Mesendoderm (in vitro differentiated cells): ENCODE results near the gene SOD3.

Experiments used
- DNase-seq: peaks from one replicate; pipeline ENCODE4 v3.0.0; 2013
- H2AK5ac ChIP-seq: 2 replicates; pipeline ENCODE4 v1.6.1; 2013; ENCODE audit warnings: low read length, inconsistent platforms
- H2BK120ac ChIP-seq: 2 replicates; pipeline ENCODE4 v1.6.1; 2013; ENCODE audit warnings: low read depth, mild to moderate bottlenecking, low read length, moderate library complexity, mixed read lengths
- H2BK15ac ChIP-seq: replicated peaks from 2 replicates; pipeline ENCODE4 v1.6.1; 2013; ENCODE audit warnings: low read depth, mild to moderate bottlenecking, moderate library complexity
- H2BK5ac ChIP-seq: 2 replicates; pipeline ENCODE4 v1.6.1; 2013; ENCODE audit warnings: low read length, inconsistent platforms
- H3K18ac ChIP-seq: 2 replicates; pipeline ENCODE4 v1.6.1; 2013; ENCODE audit warnings: mild to moderate bottlenecking, low read length, mixed read lengths
- H3K23ac ChIP-seq: one replicate; pipeline ENCODE4 v1.6.1; 2013; ENCODE audit warnings: low read length
- H3K27ac ChIP-seq: 2 replicates; pipeline ENCODE4 v1.5.1; 2013; ENCODE audit warnings: low read depth, mild to moderate bottlenecking, inconsistent platforms, low read length, moderate library complexity
- H3K27me3 ChIP-seq: 2 replicates; pipeline ENCODE4 v1.6.1; 2013; ENCODE audit warnings: low read length, control low read depth, mild to moderate bottlenecking, inconsistent platforms; ENCODE audit not compliant: insufficient read depth, poor library complexity
- H3K36me3 ChIP-seq: 2 replicates; pipeline ENCODE4 v1.6.1; 2013; ENCODE audit warnings: low read length, inconsistent platforms; ENCODE audit not compliant: control insufficient read depth, insufficient read depth
- H3K4ac ChIP-seq: one replicate; pipeline ENCODE4 v1.6.1; 2013; ENCODE audit warnings: low read depth, mild to moderate bottlenecking, low read length, moderate library complexity
- H3K4me1 ChIP-seq: 2 replicates; pipeline ENCODE4 v1.6.1; 2013; ENCODE audit warnings: low read depth, low read length, inconsistent platforms; ENCODE audit not compliant: control insufficient read depth
- H3K4me2 ChIP-seq: 2 replicates; pipeline ENCODE4 v1.6.1; 2013; ENCODE audit warnings: low read length
- H3K4me3 ChIP-seq: 2 replicates; pipeline ENCODE4 v1.5.1; 2013; ENCODE audit warnings: mild to moderate bottlenecking, low read length
- H3K56ac ChIP-seq: one replicate; pipeline ENCODE4 v1.6.1; 2013; ENCODE audit warnings: low read length
- H3K79me1 ChIP-seq: 2 replicates; pipeline ENCODE4 v1.6.1; 2013; ENCODE audit warnings: low read length, inconsistent platforms
- H3K79me2 ChIP-seq: 2 replicates; pipeline ENCODE4 v1.6.1; 2013; ENCODE audit warnings: mild to moderate bottlenecking, low read length; ENCODE audit not compliant: control insufficient read depth, insufficient read depth
- H3K9ac ChIP-seq: 2 replicates; pipeline ENCODE4 v1.6.1; 2013; ENCODE audit warnings: low read length, inconsistent platforms
- H4K5ac ChIP-seq: one replicate; pipeline ENCODE4 v1.6.1; 2013; ENCODE audit warnings: low read length
- H4K8ac ChIP-seq: one replicate; pipeline ENCODE4 v1.6.1; 2013; ENCODE audit warnings: low read depth, mild to moderate bottlenecking, control low read depth, low read length, moderate library complexity
- WGBS: extraction: QIAGEN DNeasy Blood & Tissue Kit; methylation state at CpG from one replicate; pipeline ENCODE4 v1.1.7; 2013; ENCODE audit warnings: low lambda C conversion rate, missing lambda C conversion rate; ENCODE audit not compliant: insufficient coverage; ENCODE audit errors: extremely low coverage; 5-methylcytosine and 5-hydroxymethylcytosine counted together

SOD3 gene

GRCh38 chr4:24777536-24778463 is 17.6 kb upstream of the SOD3 start:
- H3K4me3 ChIP-seq = no peak overlapping the region
- no peak overlapping the region for H4K8ac ChIP-seq
- H4K5ac ChIP-seq = no peak overlapping the region
- no peak overlapping the region for H3K9ac ChIP-seq
- H3K23ac ChIP-seq = no peak overlapping the region
- H2BK5ac ChIP-seq = no peak overlapping the region
- H3K4ac ChIP-seq = no peak overlapping the region
- no peaks in the 10 kb centered on the region for H3K79me1 ChIP-seq
- no peak overlapping the region for H2BK15ac ChIP-seq
- no peak overlapping the region for H2AK5ac ChIP-seq
- H3K79me2 ChIP-seq = no peaks in the 10 kb centered on the region
- H3K4me1 ChIP-seq = no peaks in the 10 kb centered on the region
- no peak overlapping the region for H3K4me2 ChIP-seq
- no peak overlapping the region for H3K18ac ChIP-seq
- H3K27ac ChIP-seq = no peak overlapping the region
- H3K36me3 ChIP-seq = no peaks in the 10 kb centered on the region
- DNase-seq = no peak
- no peak overlapping the region for H3K56ac ChIP-seq
- WGBS = no CpG with 5 or more reads among the region's 11 CpGs
- no peaks in the 10 kb centered on the region for H3K27me3 ChIP-seq
- no peak overlapping the region for H2BK120ac ChIP-seq

GRCh38 chr4:24778464-24779225 is 16.7 kb upstream of the SOD3 start:
- Histone ChIP-seq H3K4ac (no peak overlapping the region), H4K8ac (no peak overlapping the region), H3K56ac (no peak overlapping the region), H3K79me2 (no peaks in the 10 kb centered on the region), H3K36me3 (no peaks in the 10 kb centered on the region), H3K27me3 (no peaks in the 10 kb centered on the region), H2BK15ac (no peak overlapping the region), H4K5ac (no peak overlapping the region), H3K4me1 (no peaks in the 10 kb centered on the region), H2BK5ac (no peak overlapping the region), H3K23ac (no peak overlapping the region), H3K79me1 (no peaks in the 10 kb centered on the region), H3K9ac (no peak overlapping the region), H3K27ac (no peak overlapping the region), H3K18ac (no peak overlapping the region), H2AK5ac (no peak overlapping the region), H3K4me3 (no peak overlapping the region), H3K4me2 (no peak overlapping the region), H2BK120ac (no peak overlapping the region)
- no peak for DNase-seq
- no CpG with 5 or more reads among the region's 3 CpGs for WGBS

- H3K36me3 ChIP-seq = no peaks in the 10 kb centered on the region
- H3K4me1 ChIP-seq = no peaks in the 10 kb centered on the region
- no peak overlapping the region for H3K4me3 ChIP-seq
- no peaks in the 10 kb centered on the region for H3K79me1 ChIP-seq
- no peak overlapping the region for H3K56ac ChIP-seq
- H3K79me2 ChIP-seq = no peaks in the 10 kb centered on the region
- no peak overlapping the region for H2BK15ac ChIP-seq
- no peak for DNase-seq
- no peak overlapping the region for H4K8ac ChIP-seq
- H3K18ac ChIP-seq = no peak overlapping the region
- no peaks in the 10 kb centered on the region for H3K27me3 ChIP-seq
- no peak overlapping the region for H3K23ac ChIP-seq
- H3K9ac ChIP-seq = no peak overlapping the region
- no peak overlapping the region for H4K5ac ChIP-seq
- no peak overlapping the region for H2BK5ac ChIP-seq
- no peak overlapping the region for H2BK120ac ChIP-seq
- no peak overlapping the region for H3K27ac ChIP-seq
- H3K4ac ChIP-seq = no peak overlapping the region
- H3K4me2 ChIP-seq = no peak overlapping the region
- no peak overlapping the region for H2AK5ac ChIP-seq
- no CpG with 5 or more reads among the region's 2 CpGs for WGBS
Observed at GRCh38 chr4:24780936-24781495, 14.4 kb upstream of the SOD3 start.

GRCh38 chr4:24781999-24782745 is 13.2 kb upstream of the SOD3 start:
- Histone ChIP-seq H2AK5ac (no peak overlapping the region), H3K9ac (no peak overlapping the region), H2BK15ac (no peak overlapping the region), H3K36me3 (no peaks in the 10 kb centered on the region), H3K79me2 (no peaks in the 10 kb centered on the region), H3K27ac (no peak overlapping the region), H3K27me3 (no peaks in the 10 kb centered on the region), H3K4me2 (no peak overlapping the region), H2BK5ac (no peak overlapping the region), H3K79me1 (no peaks in the 10 kb centered on the region), H3K4me3 (no peak overlapping the region), H3K23ac (no peak overlapping the region), H4K5ac (no peak overlapping the region), H2BK120ac (no peak overlapping the region), H3K4me1 (no peaks in the 10 kb centered on the region), H3K56ac (no peak overlapping the region), H4K8ac (no peak overlapping the region), H3K4ac (no peak overlapping the region), H3K18ac (no peak overlapping the region)
- DNase-seq = no peak
- WGBS = no CpG with 5 or more reads among the region's 6 CpGs

GRCh38 chr4:24783506-24783905 is 11.9 kb upstream of the SOD3 start:
- no peak overlapping the region for H2BK5ac ChIP-seq
- H3K79me1 ChIP-seq = no peaks in the 10 kb centered on the region

More at GRCh38 chr4:24783506-24783905, 11.9 kb upstream of the SOD3 start:
- H3K79me2 ChIP-seq = no peaks in the 10 kb centered on the region
- WGBS = no CpG with 5 or more reads among the region's 3 CpGs
- H3K27ac ChIP-seq = no peak overlapping the region
- no peak overlapping the region for H3K56ac ChIP-seq
- no peak for DNase-seq
- no peak overlapping the region for H2BK120ac ChIP-seq
- H3K18ac ChIP-seq = no peak overlapping the region
- H4K5ac ChIP-seq = no peak overlapping the region
- H3K36me3 ChIP-seq = no peaks in the 10 kb centered on the region
- H3K9ac ChIP-seq = no peak overlapping the region
- no peak overlapping the region for H3K4ac ChIP-seq
- H3K4me2 ChIP-seq = no peak overlapping the region
- no peaks in the 10 kb centered on the region for H3K27me3 ChIP-seq
- no peak overlapping the region for H4K8ac ChIP-seq
- H3K23ac ChIP-seq = no peak overlapping the region
- H2AK5ac ChIP-seq = no peak overlapping the region
- H3K4me3 ChIP-seq = no peak overlapping the region
- H3K4me1 ChIP-seq = no peaks in the 10 kb centered on the region
- no peak overlapping the region for H2BK15ac ChIP-seq
